H1 (cell line): ENCODE data around the gene MBTPS2. TPM values are rescaled to one million over a fixed set of nuclear protein-coding genes. Genes with fewer than 3 reads are reported as not detected.

ENCODE experiments used
- CTCF ChIA-PET: fragments of 300-600 bp; sonication (Branson Sonifier 250); formaldehyde crosslinking; loops from one replicate; lab custom pipeline; 2021; ENCODE audit not compliant: partially characterized antibody; lab: Charles Lee
- POLR2A ChIA-PET: fragments of 300-600 bp; sonication (Branson Sonifier 250); formaldehyde crosslinking; loops from one replicate; lab custom pipeline; 2021; ENCODE audit warnings: inconsistent platforms; ENCODE audit not compliant: partially characterized antibody; lab: Charles Lee
- DNase-seq, 2 experiments: peaks; one replicate each; pipeline versions ENCODE4 v3.0.0 to v3.0.0-alpha.2; 2010 to 2022; ENCODE audit warnings: low spot score in 2 of 2, low read depth in 1 of 2, mixed read lengths in 1 of 2
- FAIRE-seq: peaks from 2 replicates; lab custom pipeline; 2011; peaks lifted over from hg19 to GRCh38; lab: Jason Lieb, UNC
- H2AFZ ChIP-seq: 2 replicates; pipeline ENCODE4 v1.8.1; 2012; ENCODE audit warnings: low read length, inconsistent platforms
- H2AK5ac ChIP-seq: 2 replicates; pipeline ENCODE4 v1.6.1; 2013; ENCODE audit warnings: low read depth, low read length
- H2BK120ac ChIP-seq: replicated peaks from 2 replicates; pipeline ENCODE3; 2013; ENCODE audit warnings: low read depth, low read length, inconsistent platforms
- H2BK12ac ChIP-seq: 2 replicates; pipeline ENCODE4 v1.6.1; 2013; ENCODE audit warnings: low read depth, low read length
- H2BK15ac ChIP-seq: 2 replicates; pipeline ENCODE4 v1.6.1; 2013; ENCODE audit warnings: low read length
- H2BK20ac ChIP-seq: 2 replicates; pipeline ENCODE4 v1.6.1; 2013; ENCODE audit warnings: low read length
- H2BK5ac ChIP-seq: 2 replicates; pipeline ENCODE4 v1.6.1; 2013; ENCODE audit warnings: low read depth, low read length
- H3K14ac ChIP-seq: 2 replicates; pipeline ENCODE4 v1.6.1; 2013; ENCODE audit warnings: inconsistent platforms; ENCODE audit not compliant: insufficient read length
- H3K18ac ChIP-seq: 2 replicates; pipeline ENCODE4 v1.6.1; 2013; ENCODE audit warnings: low read length; ENCODE audit errors: extremely low read depth
- H3K23ac ChIP-seq: 2 replicates; pipeline ENCODE4 v1.6.1; 2013; ENCODE audit warnings: inconsistent platforms; ENCODE audit not compliant: insufficient read length
- H3K23me2 ChIP-seq: 2 replicates; pipeline ENCODE4 v1.6.1; 2013; ENCODE audit warnings: low read depth, low read length
- H3K27ac ChIP-seq: 2 replicates; pipeline ENCODE4 v1.6.1; 2011; ENCODE audit warnings: low read depth, low read length, inconsistent platforms
- H3K27me3 ChIP-seq, 4 experiments: replicated peaks in 1 of 4; 1 replicate in 1 of 4; 2 replicates in 3 of 4; pipeline versions ENCODE4 v1.6.1 to v1.8.1; 2011 to 2013; ENCODE audit warnings: low read length in 3 of 4, mild to moderate bottlenecking in 3 of 4, inconsistent platforms in 2 of 4, mixed read lengths in 2 of 4, moderate library complexity in 1 of 4; ENCODE audit not compliant: control insufficient read depth in 3 of 4, insufficient read depth in 3 of 4; ENCODE audit errors: extremely low read depth in 1 of 4
- H3K36me3 ChIP-seq, 4 experiments: 2 replicates each; pipeline versions ENCODE4 v1.6.1 to v1.8.1; 2011 to 2013; ENCODE audit warnings: mild to moderate bottlenecking in 4 of 4, low read length in 3 of 4, moderate library complexity in 2 of 4, control low read depth in 1 of 4, inconsistent platforms in 1 of 4; ENCODE audit not compliant: insufficient read depth in 4 of 4, control insufficient read depth in 2 of 4
- H3K4ac ChIP-seq: replicated peaks from 2 replicates; pipeline ENCODE3; 2013; ENCODE audit warnings: low read length, low read depth, mixed read lengths, inconsistent platforms; ENCODE audit not compliant: insufficient read length
- H3K4me1 ChIP-seq, 4 experiments: replicated peaks in 1 of 4; 1 replicate in 1 of 4; 2 replicates in 3 of 4; pipeline versions ENCODE4 v1.6.1 to v1.8.1; 2011 to 2013; ENCODE audit warnings: low read length in 3 of 4, inconsistent platforms in 2 of 4, mixed read lengths in 1 of 4; ENCODE audit not compliant: insufficient read depth in 4 of 4, control insufficient read depth in 3 of 4
- H3K4me2 ChIP-seq, 2 experiments: 2 replicates each; pipeline versions ENCODE4 v1.6.1 to v1.8.1; 2011 to 2013; ENCODE audit warnings: low read depth in 2 of 2, low read length in 2 of 2, control low read depth in 1 of 2, inconsistent platforms in 1 of 2, mild to moderate bottlenecking in 1 of 2; ENCODE audit not compliant: insufficient read depth in 1 of 2
- H3K4me3 ChIP-seq, 4 experiments: fragments of 200-600, 300-600 bp in 1 of 4; sonication (generic), shearing (Covaris generic), sonication (Bioruptor Twin) in 1 of 4; 2 replicates each; pipeline versions ENCODE4 v1.5.1 to v1.8.1; 2011 to 2016; ENCODE audit warnings: low read length in 4 of 4, low read depth in 3 of 4, control low read depth in 2 of 4, inconsistent platforms in 2 of 4, mild to moderate bottlenecking in 2 of 4, mixed read lengths in 1 of 4, moderate library complexity in 1 of 4; ENCODE audit not compliant: insufficient read depth in 2 of 4; ENCODE audit errors: extremely low read depth in 1 of 4
- H3K56ac ChIP-seq: replicated peaks from 2 replicates; pipeline ENCODE3; 2013; ENCODE audit warnings: low read depth, mild to moderate bottlenecking, mixed read lengths, low read length, inconsistent platforms; ENCODE audit not compliant: insufficient read length
- H3K79me1 ChIP-seq: 2 replicates; pipeline ENCODE4 v1.6.1; 2013; ENCODE audit warnings: low read depth, low read length, control low read depth
- H3K79me2 ChIP-seq, 2 experiments: 2 replicates each; pipeline versions ENCODE4 v1.6.1 to v1.8.1; 2012 to 2013; ENCODE audit warnings: low read length in 2 of 2, mild to moderate bottlenecking in 2 of 2, inconsistent platforms in 1 of 2; ENCODE audit not compliant: insufficient read depth in 2 of 2, control insufficient read depth in 1 of 2
- H3K9ac ChIP-seq, 4 experiments: replicated peaks in 1 of 4; 1 replicate in 1 of 4; 2 replicates in 3 of 4; pipeline versions ENCODE4 v1.6.1 to v1.8.1; 2011 to 2013; ENCODE audit warnings: low read depth in 3 of 4, low read length in 3 of 4, control low read depth in 2 of 4, mild to moderate bottlenecking in 2 of 4, moderate library complexity in 2 of 4, inconsistent platforms in 1 of 4; ENCODE audit errors: extremely low read depth in 1 of 4
- H3K9me3 ChIP-seq, 2 experiments: 2 replicates each; pipeline versions ENCODE4 v1.6.1 to v1.8.1; 2012 to 2013; ENCODE audit warnings: mild to moderate bottlenecking in 2 of 2, moderate library complexity in 2 of 2, control low read depth in 1 of 2, inconsistent platforms in 1 of 2, low read depth in 1 of 2, low read length in 1 of 2, mixed read lengths in 1 of 2; ENCODE audit not compliant: insufficient read depth in 2 of 2
- H4K20me1 ChIP-seq, 2 experiments: replicated peaks in 1 of 2; 2 replicates each; pipeline versions ENCODE3 to v1.8.1; 2011 to 2013; ENCODE audit warnings: inconsistent platforms in 2 of 2, low read length in 2 of 2, mild to moderate bottlenecking in 1 of 2; ENCODE audit not compliant: insufficient read depth in 2 of 2, control insufficient read depth in 1 of 2
- H4K5ac ChIP-seq: 2 replicates; pipeline ENCODE4 v1.6.1; 2013; ENCODE audit warnings: low read length, low read depth, mixed read lengths, inconsistent platforms; ENCODE audit not compliant: insufficient read length
- H4K8ac ChIP-seq: 2 replicates; pipeline ENCODE4 v1.8.0; 2013; ENCODE audit warnings: mild to moderate bottlenecking, moderate library complexity, low read length, inconsistent platforms; ENCODE audit not compliant: insufficient read depth; ENCODE audit errors: extremely low read depth
- H4K91ac ChIP-seq: replicated peaks from 2 replicates; pipeline ENCODE3; 2013; ENCODE audit warnings: low read length, mixed read lengths, inconsistent platforms; ENCODE audit not compliant: insufficient read length
- BCL11A ChIP-seq, 2 experiments: IDR thresholded peaks; one replicate each; pipeline ENCODE4 v1.6.1; 2011; ENCODE audit warnings: low read depth in 2 of 2, low read length in 2 of 2, mild to moderate bottlenecking in 2 of 2
- E2F6 ChIP-seq: IDR thresholded peaks from 2 replicates; pipeline ENCODE4 v1.6.1; 2012; ENCODE audit warnings: inconsistent platforms
- EP300 ChIP-seq, 2 experiments: IDR thresholded peaks; 1 replicate in 1 of 2; 2 replicates in 1 of 2; pipeline ENCODE4 v1.6.1; 2011 to 2012; ENCODE audit warnings: low read depth in 2 of 2, low read length in 2 of 2, mild to moderate bottlenecking in 2 of 2, borderline replicate concordance in 1 of 2, inconsistent platforms in 1 of 2, moderate library complexity in 1 of 2
- GTF2F1 ChIP-seq: IDR thresholded peaks from 2 replicates; pipeline ENCODE4 v1.6.1; 2012; ENCODE audit warnings: low read depth, low read length, improper control_type of control experiment, borderline replicate concordance
- KDM4A ChIP-seq: IDR thresholded peaks from one replicate; pipeline ENCODE4 v1.7.1; 2012; ENCODE audit warnings: low read depth, mild to moderate bottlenecking, moderate library complexity, low read length, inconsistent platforms; ENCODE audit not compliant: severe bottlenecking
- KDM5A ChIP-seq: fragments of 200-600 bp; IDR thresholded peaks from 2 replicates; pipeline ENCODE4 v1.7.1; 2012; ENCODE audit warnings: mild to moderate bottlenecking, low read length, inconsistent platforms, mixed read lengths
- MAFK ChIP-seq: IDR thresholded peaks from 2 replicates; pipeline ENCODE4 v1.6.1; 2012; ENCODE audit warnings: low read depth, mild to moderate bottlenecking, improper control_type of control experiment, low read length
- NRF1 ChIP-seq: IDR thresholded peaks from 2 replicates; pipeline ENCODE4 v1.6.1; 2011; ENCODE audit warnings: mild to moderate bottlenecking, low read depth, low read length, improper control_type of control experiment
- PHF8 ChIP-seq: fragments of 200-600 bp; sonication (generic); conservative IDR thresholded peaks from 2 replicates; pipeline ENCODE4 v1.7.1; 2012; ENCODE audit warnings: low read depth, mild to moderate bottlenecking, inconsistent platforms, low read length, moderate library complexity
- RAD21 ChIP-seq, 2 experiments: IDR thresholded peaks in 1 of 2; conservative IDR thresholded peaks in 1 of 2; 2 replicates each; pipeline ENCODE4 v1.6.1; 2011; ENCODE audit warnings: low read depth in 2 of 2, low read length in 2 of 2, improper control_type of control experiment in 1 of 2, inconsistent platforms in 1 of 2, mild to moderate bottlenecking in 1 of 2, moderate library complexity in 1 of 2
- RFX5 ChIP-seq: IDR thresholded peaks from 2 replicates; pipeline ENCODE4 v1.6.1; 2011; ENCODE audit warnings: low read depth, low read length, improper control_type of control experiment, borderline replicate concordance
- SIX5 ChIP-seq: IDR thresholded peaks from 2 replicates; pipeline ENCODE4 v1.6.1; 2011; ENCODE audit warnings: mild to moderate bottlenecking, low read depth, low read length
- SUZ12 ChIP-seq: fragments of 200-600 bp; sonication (generic); IDR thresholded peaks from 2 replicates; pipeline ENCODE4 v1.6.1; 2012; ENCODE audit warnings: mild to moderate bottlenecking, inconsistent platforms, low read length, moderate library complexity, mixed read lengths
- WGBS, 2 experiments: shearing (Covaris generic) in 1 of 2; methylation state at CpG; one replicate each; pipeline versions ENCODE4 v1.1.6 to v1.1.7; 2013 to 2015; ENCODE audit warnings: low lambda C conversion rate in 2 of 2, mixed read lengths in 2 of 2, inconsistent platforms in 1 of 2, low coverage in 1 of 2, missing lambda C conversion rate in 1 of 2; ENCODE audit not compliant: insufficient replicate concordance in 2 of 2, insufficient coverage in 1 of 2, insufficient read length in 1 of 2; ENCODE audit errors: extremely low coverage in 1 of 2, missing lambda C conversion rate in 1 of 2; 5-methylcytosine and 5-hydroxymethylcytosine counted together
- polyA plus RNA-seq, 7 experiments: library from polyadenylated mRNA; depleted of rRNA in 3 of 7; stranded (reverse) in 5 of 7; unstranded in 2 of 7; fragments of >200 nt in 5 of 7; fragments of 200-250 nt in 2 of 7; gene quantifications; 1 replicate in 5 of 7; 2 replicates in 1 of 7; 4 replicates in 1 of 7; pipeline versions ENCODE4 v1.2.1 to v1.2.3, GENCODE V29; 2011 to 2013; ENCODE audit warnings: missing spikeins in 2 of 7, mixed read lengths in 2 of 7
- total RNA-seq: library from RNA; stranded (reverse); fragmentation: NEBNext Ultra II Directional; extraction: Animal tissue kit (Norgen Biotek cat#: 25700); gene quantifications from 2 replicates; pipeline ENCODE4 v1.2.1, GENCODE V29; 2021

MBTPS2 gene
- total and polyA plus RNA-seq, 2 of the 8 experiments (the other 6 are each of a cell fraction or from before 2014, with no cell fraction given): 4.3 to 7.4 TPM

GRCh38 chrX:21883258-21883657 lies 43.8 kb downstream of the MBTPS2 start:
- POLR2A ChIA-PET: interaction anchor here (0.6 kb wide), 1 partner anchor 172 kb away, joined by 3 read pairs; no protein-coding TSS in a partner anchor
- Histone ChIP-seq H3K36me3 (no peaks in the 10 kb centered on the region), H3K14ac (no peak overlapping the region), H3K4me1 (no peaks in the 10 kb centered on the region), H3K79me1 (no peaks in the 10 kb centered on the region), H2BK20ac (no peak overlapping the region), H2AK5ac (no peak overlapping the region), H3K56ac (no peak overlapping the region), H2AFZ (no peak overlapping the region), H2BK120ac (no peak overlapping the region), H3K4ac (no peak overlapping the region), H2BK15ac (no peak overlapping the region), H3K9ac (no peak overlapping the region), H3K9me3 (no peaks in the 10 kb centered on the region), H3K79me2 (no peaks in the 10 kb centered on the region), H4K5ac (no peak overlapping the region), H4K20me1 (no peaks in the 10 kb centered on the region), H3K23ac (no peak overlapping the region), H3K4me3 (no peak overlapping the region), H3K27me3 (no peaks in the 10 kb centered on the region), H4K91ac (no peak overlapping the region), H3K27ac (no peak overlapping the region), H3K18ac (no peak overlapping the region), H3K23me2 (no peaks in the 10 kb centered on the region), H2BK12ac (no peak overlapping the region), H2BK5ac (no peak overlapping the region), H4K8ac (no peak overlapping the region), H3K4me2 (no peak overlapping the region)
- DNase-seq (no peak), FAIRE-seq (no peak)
- CTCF ChIA-PET: interaction anchor here (0.9 kb wide), 1 partner anchor 22 kb away, joined by 3 read pairs; no protein-coding TSS in a partner anchor
- WGBS, 2 experiments: 94% methylated on average over 5 of the region's 5 CpGs; no CpG with 5 or more reads in 1 of the 2 experiments
- TF ChIP-seq BCL11A (IDR thresholded peaks at IDR 0.05; ENCODE audit: low read depth in 2 of 2, low read length in 2 of 2): no peak
- no peak for TF ChIP-seq KDM5A
- TF ChIP-seq PHF8: no peak
- no peak for TF ChIP-seq E2F6
- TF ChIP-seq NRF1: no peak
- no peak for TF ChIP-seq MAFK
- TF ChIP-seq RAD21 (IDR thresholded peaks at IDR 0.05 in 1 of 2, conservative IDR thresholded peaks at IDR 0.05 in 1 of 2; ENCODE audit: low read depth in 2 of 2, low read length in 2 of 2): no peak
- no peak for TF ChIP-seq SUZ12
- no peak for TF ChIP-seq GTF2F1
- TF ChIP-seq EP300 (IDR thresholded peaks at IDR 0.05; ENCODE audit: borderline replicate concordance in 1 of 2, low read depth in 2 of 2, low read length in 2 of 2): no peak
- no peak for TF ChIP-seq RFX5
- no peak for TF ChIP-seq SIX5
- no peak for TF ChIP-seq KDM4A
